HG03175 (cell line): ENCODE measurements around the gene PILRA.
"Not testable (repeated sequence)": the region's sequence is repeated elsewhere in the genome, so short reads cannot be mapped to it uniquely, and the experiment has no call there.

Experiments
- ATAC-seq: cut with Tn5 transposase; IDR thresholded peaks from one replicate; pipeline ENCODE4 v1.9.1; 2021; ENCODE audit warnings: mild to moderate bottlenecking, moderate library complexity; ENCODE audit not compliant: unreplicated experiment

Gene PILRA

DNA sequence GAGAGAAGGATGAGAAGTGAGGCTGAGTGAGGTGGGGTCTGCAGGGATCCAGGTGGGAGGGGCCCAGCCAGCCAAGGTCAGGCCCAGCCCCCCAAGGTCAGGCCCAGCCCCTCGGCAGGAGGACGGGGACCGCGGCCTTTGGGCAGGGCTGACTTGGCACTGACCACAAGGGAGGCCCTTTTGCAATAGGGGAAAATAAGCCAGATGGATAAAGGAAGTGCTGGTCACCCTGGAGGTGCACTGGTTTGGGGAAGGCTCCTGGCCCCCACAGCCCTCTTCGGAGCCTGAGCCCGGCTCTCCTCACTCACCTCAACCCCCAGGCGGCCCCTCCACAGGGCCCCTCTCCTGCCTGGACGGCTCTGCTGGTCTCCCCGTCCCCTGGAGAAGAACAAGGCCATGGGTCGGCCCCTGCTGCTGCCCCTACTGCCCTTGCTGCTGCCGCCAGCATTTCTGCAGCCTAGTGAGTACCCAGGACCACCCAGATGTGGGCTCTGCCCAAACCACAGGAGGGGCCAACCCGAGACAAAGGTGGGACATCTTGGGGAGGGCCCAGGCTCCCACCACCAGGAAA is at the start of gene PILRA:
Gene PILRA, plus strand, starts transcription at position 227 of the 571 bp plus-strand sequence. Its CDS starts 170 bp downstream, at position 397.
- no peak for ATAC-seq

DNA sequence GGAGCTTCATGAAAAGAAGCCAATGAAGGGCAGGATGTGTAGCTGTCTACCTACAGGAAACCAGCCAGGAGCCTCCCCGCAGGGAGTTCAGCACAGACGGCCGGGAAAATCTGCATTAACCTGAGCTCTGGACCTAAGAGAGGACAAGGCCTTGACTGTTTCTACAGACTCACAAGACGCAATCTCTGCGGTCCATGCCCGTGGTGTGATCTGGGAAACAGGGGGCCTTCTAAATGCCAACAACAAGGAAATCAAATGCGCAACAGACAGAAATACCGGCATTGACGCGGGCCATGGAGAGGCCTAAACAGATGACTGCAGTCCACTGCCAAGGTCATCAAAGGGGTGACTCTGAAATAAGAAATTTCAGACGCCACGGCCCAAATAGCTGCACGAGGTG is 49.1 kb upstream of the PILRA start:
- ATAC-seq: not testable (repeated sequence)

DNA sequence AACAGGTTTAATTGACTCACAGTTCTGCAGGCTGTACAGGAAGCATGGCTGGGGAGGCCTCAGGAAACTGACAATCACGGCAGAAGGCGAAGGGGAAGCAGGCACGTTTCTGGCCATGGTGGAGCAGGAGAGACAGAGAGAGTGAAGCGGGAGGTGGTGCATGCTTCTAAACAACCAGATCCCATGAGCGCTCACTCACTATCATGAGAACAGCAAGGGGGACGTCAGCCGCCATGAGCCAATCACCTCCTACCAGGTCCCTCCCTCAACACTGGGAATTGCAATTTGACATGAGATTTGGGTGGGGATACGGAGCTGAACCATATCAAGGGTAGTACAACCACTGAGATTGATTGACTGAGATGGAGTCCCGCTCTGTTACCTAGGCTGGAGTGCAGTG is 47.6 kb upstream of the PILRA start:
- ATAC-seq: not testable (repeated sequence)

DNA sequence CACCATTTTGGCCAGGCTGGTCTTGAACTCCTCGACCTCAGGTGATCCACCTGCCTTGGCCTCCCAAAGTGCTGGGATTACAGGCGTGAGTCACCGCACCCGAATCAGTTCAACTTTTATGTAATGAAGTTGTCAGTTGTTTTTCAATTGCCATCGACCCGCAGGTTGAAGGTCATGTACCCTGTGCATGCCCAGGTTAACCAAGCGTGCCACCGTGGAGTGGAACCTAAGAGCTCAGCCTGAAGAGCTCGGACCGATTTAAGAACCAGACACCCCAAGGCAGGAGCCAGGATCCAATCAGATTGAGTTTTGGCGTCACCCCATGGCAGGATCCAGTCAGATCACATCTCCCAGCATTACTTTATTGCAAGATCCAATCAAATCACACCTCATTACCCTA is 46.4 kb upstream of the PILRA start:
- ATAC-seq: not testable (repeated sequence)

DNA sequence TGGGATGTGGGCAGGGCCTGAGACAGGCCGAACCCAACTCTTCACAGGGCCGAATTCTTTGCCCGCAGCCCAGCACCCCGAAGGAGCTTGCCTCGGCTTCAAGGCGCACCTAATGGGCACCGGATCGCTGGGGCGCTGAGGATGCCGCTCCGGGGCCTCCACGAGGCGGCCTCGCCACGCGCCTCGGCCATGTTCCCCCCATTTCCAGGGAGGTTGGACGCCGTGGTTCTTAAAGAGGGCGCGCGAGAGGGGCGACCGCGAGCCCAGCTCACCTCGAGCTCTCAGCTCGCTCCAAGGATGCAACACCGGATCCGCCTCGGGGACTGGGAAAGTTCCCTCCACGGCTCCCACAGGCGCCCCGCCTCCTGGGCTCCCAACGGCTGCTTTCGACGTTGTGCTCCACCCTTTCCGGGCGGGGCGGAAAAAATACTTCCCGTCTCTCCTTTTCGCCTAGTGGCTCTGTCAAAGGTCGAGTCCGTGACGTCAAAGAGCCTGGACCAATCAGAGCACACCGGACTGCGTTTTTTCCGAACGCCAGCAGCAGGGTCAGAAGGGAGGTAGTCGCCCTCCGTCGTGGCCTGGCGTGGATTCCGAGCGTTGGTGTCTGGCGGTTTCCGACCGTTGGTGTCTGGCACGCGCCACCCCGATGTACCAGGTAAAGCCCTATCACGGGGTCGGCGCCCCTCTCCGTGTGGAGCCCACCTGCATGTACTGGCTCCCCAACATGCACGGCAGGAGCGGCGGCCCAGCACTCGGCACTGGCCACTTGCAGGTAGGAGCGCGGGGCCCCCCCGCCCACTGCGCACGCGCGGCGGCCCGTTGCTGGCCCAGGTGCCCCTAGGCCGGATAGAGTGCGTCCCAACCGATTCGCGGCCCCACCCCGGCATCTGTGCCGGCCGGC is 37.5 kb upstream of the PILRA start:
- ATAC-seq: peak; percentile 97

DNA sequence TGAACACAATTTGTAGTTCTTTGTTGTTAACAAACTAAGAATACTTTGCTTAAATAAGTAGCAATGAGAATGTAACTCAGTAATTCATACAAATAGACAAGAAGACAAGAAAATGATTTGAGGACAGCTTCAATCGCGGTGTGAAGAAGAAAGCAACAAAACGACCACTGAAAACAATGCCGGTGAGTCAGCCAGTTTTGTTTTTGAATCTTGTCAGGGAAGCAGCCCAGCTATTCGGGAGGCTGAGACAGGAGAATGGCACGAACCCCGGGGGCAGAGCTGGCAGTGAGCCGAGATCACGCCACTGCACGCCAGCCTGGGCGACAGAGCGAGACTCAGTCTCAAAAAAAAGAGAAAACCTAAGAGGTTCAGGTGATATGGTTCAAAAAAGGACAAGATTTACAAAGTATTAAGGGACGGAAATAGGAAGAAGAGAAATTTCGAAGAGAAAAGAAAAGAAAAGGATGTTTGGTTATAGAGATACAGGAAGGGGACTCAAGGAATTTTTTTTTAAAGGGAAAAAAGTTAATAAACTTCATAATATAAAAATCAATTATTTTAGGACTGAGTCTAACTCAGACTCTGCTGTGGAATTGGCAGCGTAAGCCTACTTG is 35.1 kb upstream of the PILRA start:
- ATAC-seq: not testable (repeated sequence)

DNA sequence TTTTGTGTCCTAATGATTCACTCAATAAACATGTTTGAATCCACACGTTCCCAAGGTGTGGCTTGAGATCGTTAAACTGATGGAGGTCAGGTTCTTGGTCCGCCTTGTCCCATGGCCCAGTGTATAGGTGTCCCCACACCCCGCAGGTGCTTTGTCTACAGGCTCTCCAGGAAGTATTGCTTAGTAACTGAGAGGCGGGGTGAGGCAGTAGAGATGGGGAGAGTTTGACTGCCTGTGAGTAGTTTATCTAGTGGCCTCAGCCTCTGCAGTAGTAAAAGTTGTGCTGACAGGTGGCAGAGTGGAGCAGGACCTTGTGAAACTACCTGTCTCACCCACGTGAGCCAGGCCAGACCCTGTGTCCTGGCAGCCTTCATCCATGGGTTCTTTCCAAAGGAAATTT is 32.0 kb upstream of the PILRA start:
- not testable (repeated sequence) for ATAC-seq

DNA sequence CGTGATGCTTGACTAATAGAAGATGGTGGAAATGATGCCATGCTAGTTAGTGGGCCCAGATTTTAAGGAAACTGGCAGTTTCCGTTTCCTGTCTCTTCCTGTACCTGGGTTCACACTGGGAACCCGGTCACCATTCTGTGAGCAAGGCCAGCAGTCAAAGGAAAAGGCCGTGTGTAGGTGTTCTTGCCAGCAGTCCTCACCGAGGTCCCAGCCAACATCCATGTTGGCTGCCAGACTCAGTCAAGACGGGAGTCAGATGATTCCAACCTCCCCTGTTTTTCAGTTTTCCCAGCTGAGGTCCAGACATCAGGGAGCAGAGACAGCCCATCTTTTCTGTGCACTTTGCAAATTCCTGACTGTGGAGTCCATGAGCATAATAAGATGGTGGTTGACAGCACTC is 30.5 kb upstream of the PILRA start:
- ATAC-seq: no peak

DNA sequence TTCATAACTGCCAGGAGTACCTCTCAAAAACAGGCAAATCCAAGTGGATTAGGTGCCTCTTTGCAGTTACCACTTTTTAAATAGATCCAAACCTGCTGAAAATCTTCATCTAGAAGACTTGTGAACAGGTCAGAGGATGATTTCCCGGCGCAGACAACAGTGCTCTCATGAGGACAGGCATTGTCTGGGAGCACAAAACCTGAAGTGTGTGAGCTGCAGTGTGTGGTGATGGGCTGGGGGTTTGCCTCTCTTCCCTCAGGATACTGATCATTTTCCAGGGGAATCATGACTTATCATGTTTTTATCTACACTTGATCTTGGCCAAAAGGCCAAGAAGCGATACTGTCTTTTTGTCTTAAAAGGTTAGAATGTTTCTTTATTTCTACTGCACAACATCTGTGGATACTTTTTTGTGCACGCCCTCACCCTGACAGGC is 29.1 kb upstream of the PILRA start:
- ATAC-seq: not testable (repeated sequence)

DNA sequence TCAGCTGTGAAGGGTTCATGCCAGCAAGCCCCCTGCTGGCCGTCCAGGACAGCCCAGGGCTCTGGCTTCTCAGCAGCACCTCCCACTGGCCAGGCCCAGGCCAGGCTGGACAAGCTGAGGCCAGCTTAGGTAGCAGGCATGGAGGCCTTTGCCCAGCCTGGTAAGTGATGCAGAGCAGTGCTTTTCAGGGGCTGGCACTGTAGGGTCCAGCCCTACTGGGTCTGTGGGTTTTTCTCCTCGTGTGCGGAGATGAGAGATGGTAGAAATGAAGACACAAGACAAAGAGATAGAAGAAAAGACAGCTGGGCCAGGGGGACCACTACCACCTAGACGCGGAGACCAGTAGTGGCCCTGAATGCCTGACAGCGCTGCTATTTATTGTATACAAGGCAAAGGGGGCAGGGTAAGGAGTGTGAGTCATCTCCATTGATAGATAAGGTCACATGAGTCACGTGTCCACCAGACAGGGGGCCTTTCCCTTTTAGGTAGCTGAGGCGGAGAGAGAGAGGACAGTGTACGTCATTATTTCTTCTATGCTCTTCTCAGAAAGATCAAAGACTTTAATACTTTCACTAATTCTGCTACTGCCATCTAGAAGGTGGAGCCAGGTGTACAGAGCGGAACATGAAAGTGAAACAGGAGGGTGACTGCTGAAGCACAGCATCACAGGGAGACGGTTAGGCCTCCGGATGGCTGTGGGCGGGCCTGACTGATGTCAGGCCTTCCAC is 28.6 kb upstream of the PILRA start:
- peak; percentile 85 for ATAC-seq

DNA sequence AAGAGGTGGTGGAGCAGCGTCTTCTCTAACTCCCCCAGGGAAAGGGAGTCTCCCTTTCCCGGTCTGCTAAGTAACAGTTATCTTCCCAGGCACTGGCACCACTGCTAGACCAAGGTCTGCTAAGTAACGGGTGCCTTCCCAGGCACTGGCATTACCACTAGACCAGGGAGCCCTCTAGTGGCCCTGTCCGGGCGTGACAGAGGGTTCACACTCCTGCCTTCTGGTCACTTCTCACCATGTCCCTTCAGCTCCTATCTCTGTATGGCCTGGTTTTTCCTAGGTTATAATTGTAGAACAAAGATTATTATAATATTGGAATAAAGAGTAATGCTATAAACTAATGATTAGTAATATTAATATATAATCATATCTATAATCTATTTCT is 28.0 kb upstream of the PILRA start:
- peak; percentile 33 for ATAC-seq

DNA sequence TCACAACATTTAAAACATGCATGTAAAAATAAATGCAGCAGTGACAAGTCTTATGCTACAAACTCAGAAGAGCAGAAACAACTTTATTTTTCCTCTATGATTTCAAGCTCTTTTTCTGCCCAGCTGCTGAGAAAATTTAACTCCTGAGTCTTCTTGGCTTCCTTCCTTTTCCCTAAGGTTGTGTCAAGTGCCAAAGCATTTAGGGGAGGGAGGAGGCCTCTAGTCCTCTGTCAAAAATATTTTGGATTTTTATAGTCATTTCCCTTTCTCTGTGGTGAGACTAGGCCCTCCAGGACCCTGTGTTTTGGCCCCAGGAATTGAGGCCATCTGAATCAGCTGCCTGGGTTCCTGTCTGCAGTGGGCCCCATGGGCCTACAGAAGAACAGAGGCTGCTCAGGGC is 26.4 kb upstream of the PILRA start:
- ATAC-seq: no peak

DNA sequence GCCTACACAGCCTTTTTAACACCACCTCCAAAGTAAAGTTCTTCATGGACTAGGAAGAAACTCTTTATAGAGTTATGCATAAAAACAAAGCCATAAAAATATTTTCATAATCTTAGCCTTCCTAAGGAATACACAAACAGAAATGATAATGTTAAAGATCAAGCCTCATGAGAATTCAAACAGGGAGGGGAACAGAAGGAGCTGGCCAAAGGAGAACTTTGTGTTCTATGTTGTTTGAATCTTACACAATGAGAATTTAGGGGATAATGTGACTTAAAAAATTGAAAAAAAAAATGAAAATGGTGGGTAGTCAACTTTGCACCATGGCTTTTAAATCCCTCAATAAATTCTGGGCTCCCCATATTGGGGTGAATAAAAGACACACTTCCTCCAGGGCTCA is 24.5 kb upstream of the PILRA start:
- no peak for ATAC-seq

DNA sequence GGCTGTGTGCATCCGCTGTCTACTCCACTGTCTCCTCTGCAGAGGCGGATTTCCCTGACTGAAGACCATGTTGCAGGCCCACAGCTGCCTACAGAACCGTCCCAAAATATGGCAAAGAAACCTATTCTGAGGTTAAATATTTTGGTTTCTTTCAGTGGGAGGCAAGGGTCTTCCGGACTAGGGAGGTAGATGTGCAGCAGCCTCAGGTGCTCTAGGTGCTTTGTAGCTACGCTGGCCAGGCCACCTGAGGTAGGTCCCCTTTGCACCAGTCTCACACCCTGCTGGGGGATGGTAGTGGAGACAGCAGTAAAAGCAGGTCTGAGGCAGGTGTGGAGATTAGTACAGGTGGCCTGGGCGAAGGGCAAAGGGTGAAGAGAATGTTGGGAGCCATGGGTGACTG is 23.5 kb upstream of the PILRA start:
- no peak for ATAC-seq

DNA sequence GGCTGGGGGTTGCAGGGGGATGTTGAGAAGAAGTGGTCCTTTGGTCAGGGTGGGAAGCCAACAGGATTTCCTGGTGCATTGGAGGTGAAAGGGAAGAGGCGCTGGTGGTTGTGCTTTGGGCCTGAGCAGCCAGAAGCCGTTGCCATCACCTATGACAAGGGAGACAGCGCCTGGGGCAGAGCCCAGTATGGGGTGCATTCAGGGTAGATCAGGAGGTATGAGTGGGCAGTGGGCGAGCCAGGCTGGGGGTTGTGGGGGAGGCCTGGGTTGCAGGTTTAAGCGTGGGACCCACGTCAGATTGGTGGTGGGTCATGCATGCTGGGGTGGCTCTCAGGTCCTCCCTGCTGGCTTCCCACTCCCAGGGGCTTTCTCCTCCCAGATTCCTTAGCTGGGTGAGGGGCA is 21.6 kb upstream of the PILRA start:
- no peak for ATAC-seq

DNA sequence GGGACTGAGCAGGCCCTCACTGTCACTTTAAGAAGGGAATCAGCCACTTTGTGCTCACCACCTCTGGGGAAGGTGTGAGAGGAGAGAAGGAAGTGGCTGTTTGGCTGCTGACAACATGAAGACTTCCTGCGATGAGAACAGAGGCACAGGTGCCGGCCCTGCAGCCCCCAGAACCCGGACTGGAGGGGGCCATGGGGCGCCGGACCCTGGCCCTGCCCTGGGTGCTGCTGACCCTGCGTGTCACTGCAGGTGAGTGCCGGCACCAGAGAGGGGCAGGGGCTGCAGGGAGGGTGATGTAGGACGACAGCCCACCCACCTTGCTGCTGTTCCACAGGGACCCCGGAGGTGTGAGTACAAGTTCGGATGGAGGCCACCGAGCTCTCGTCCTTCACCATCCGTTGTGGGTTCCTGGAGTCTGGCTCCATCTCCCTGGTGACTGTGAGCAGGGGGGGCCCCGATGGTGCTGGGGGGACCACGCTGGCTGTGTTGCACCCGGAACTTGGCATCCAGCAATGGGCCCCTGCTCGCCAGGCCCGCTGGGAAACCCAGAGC is 21.0 kb upstream of the PILRA start:
- not testable (repeated sequence) for ATAC-seq

DNA sequence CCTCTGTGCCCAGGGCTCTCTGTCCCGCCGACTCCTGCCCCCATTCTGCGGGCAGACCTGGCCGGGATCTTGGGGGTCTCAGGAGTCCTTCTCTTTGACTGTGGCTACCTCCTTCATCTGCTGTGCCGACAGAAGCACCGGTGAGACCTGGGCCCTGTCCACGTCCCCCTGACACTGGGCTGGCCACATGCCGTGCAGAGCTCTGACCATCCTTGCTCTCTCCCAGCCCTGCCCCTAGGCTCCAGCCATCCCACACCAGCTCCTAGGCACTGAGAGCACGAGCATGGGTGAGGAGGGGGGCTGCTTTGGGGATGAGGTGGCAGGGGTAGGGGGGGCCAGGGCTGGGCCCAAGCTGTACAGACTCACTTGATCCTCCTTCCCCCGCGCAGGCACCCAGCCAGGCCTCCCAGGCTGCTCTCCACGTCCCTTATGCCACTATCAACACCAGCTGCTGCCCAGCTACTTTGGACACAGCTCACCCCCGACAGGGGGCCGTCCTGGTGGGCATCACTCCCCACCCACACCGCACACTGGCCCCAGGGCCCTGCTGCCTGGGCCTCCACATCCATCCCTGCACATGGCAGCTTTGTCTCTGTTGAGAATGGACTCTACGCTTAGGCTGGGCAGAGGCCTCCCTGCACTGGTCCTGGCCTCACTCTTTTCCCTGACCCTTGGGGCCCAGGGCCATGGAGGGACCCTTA is 20.2 kb upstream of the PILRA start:
- ATAC-seq: no peak

DNA sequence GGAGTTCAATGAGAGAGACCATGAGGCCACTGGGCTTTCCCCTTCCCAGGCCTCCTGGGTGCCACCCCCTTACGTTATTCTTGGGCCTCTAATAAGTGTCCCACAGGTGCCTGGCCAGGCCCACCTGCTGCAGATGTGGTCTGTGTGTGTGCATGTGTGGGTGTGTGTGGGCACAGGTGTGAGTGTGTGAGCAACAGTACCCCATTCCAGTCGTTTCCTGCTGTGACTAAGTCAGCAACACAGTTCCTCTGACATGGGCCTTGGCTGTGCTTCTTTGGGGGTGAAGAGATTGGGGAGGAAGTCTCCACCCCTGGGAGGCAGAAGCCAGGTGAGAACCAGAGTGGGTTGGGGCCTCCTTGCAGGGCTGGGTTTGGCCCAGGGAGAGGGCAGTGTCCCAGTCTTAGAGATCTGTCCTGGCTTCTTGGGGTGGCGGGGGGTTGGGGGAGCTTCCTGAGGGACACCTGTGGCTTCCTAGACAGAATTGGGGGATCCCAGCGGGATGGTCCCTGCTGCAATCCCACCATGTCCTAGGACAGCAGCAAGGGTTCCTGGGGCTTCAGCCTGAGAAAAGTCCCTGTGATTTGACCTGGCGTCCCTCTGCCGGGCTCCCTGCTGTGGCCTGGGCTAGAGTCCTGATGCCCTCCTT is 19.5 kb upstream of the PILRA start:
- ATAC-seq: no peak

DNA sequence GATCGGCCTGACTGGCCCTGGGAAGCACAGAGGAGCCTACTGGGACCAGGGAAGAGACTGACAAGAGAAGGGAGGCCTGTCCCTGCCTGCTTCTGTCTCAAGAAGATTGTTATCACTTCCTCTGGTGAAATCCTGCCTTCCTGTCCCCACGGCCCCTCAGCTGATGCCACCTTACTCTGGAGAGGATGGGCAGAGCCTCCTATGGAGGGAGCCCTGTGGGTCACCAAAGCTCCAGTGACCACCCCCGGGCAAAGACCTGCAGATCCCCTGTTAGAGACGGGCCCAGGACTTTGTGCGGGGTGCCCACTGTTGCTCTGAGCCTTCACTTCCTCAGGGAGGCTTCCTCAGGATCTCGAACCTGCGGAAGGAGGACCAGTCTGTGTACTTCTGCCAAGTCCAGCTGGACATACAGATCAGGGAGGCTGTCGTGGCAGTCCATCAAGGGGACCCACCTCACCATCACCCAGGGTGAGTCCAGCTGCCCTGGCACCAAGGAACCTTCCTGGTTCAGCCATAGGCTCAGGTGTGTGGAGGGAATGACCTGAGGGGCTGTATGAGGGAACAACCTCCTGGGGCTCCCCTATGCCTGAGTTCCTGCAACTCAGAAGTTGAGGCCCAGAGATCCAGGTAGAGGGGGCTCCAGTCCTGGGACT is 16.7 kb upstream of the PILRA start:
- ATAC-seq: no peak
